Measurements from ENCODE around the gene SLC31A1. TPM values are rescaled to one million over a fixed set of nuclear protein-coding genes. Genes with fewer than 3 reads are reported as not detected.

The SLC31A1 gene
- total and polyA plus RNA-seq, 2 donors (not counting 1 experiment from before 2014, with no cell fraction given), result 1.1 to 3.2 TPM

GRCh38 chr9:113187929-113188595 is 33.3 kb upstream of the SLC31A1 start:
- Histone ChIP-seq H3K27me3 (replicated peaks in 1 of 4; ENCODE audit: control extremely low read depth in 1 of 4, control insufficient read depth in 3 of 4, insufficient read depth in 4 of 4, low read length in 3 of 4) (no peaks in the 10 kb centered on the region), H3K27ac (ENCODE audit: low read length in 2 of 2) (no peak overlapping the region), H3K4me2 (replicated peaks; ENCODE audit: low read depth, low read length, poor library complexity, severe bottlenecking) (no peak overlapping the region), H3K79me2 (ENCODE audit: control insufficient read depth, insufficient read depth, low read length) (no peaks in the 10 kb centered on the region), H4K20me1 (ENCODE audit: control insufficient read depth, insufficient read depth, low read length, poor library complexity, severe bottlenecking) (no peaks in the 10 kb centered on the region), H3K4me3 (ENCODE audit: control extremely low read depth in 1 of 5, extremely low read depth in 1 of 5, insufficient read depth in 1 of 5, low read depth in 2 of 5, low read length in 4 of 5) (peak overlapping the region in 1 of 5 experiments; percentile 3), H3K9me3 (ENCODE audit: control extremely low read depth in 1 of 3, control insufficient read depth in 2 of 3, insufficient read depth in 1 of 3, low read length in 2 of 3) (no peaks in the 10 kb centered on the region), H3K4me1 (ENCODE audit: control insufficient read depth in 2 of 2, insufficient read depth in 2 of 2, low read length in 2 of 2) (no peaks in the 10 kb centered on the region), H3K9ac (ENCODE audit: low read length) (no peak overlapping the region), H2AFZ (ENCODE audit: insufficient read depth, low read depth, low read length, poor library complexity, severe bottlenecking) (no peak overlapping the region), H3K36me3 (replicated peaks in 1 of 2; ENCODE audit: control extremely low read depth in 1 of 2, control insufficient read depth in 1 of 2, extremely low read depth in 1 of 2, insufficient read depth in 2 of 2, low read length in 1 of 2) (peaks cover 26 to 89% of the 10 kb centered on the region in 2 experiments)
- WGBS (ENCODE audit: insufficient coverage), result 98% methylated on average over 8 of the region's 9 CpGs
- H3K27ac Mint-ChIP-seq, result no peak overlapping the region
- no peak for TF ChIP-seq CTCF (IDR thresholded peaks at IDR 0.05)
- TF ChIP-seq EZH2 (IDR thresholded peaks at IDR 0.05; ENCODE audit: borderline replicate concordance, insufficient read depth, low read depth, low read length, poor library complexity, severe bottlenecking), result no peak
- H3K4me1 Mint-ChIP-seq, result no peaks in the 10 kb centered on the region
- H3K27me3 Mint-ChIP-seq, result no peaks in the 10 kb centered on the region
- no peak overlapping the region for H3K4me3 Mint-ChIP-seq
- H3K9me3 Mint-ChIP-seq (ENCODE audit: insufficient read depth), result no peaks in the 10 kb centered on the region
- intact Hi-C loops (cut with micrococcal nuclease), result no loop called here
- no peak for ATAC-seq (ENCODE audit: low read depth)
- no peak for DNase-seq
- CTCF ChIA-PET, result no interaction called here
- POLR2A ChIA-PET, result no interaction called here

- Histone ChIP-seq H3K9me3 (ENCODE audit: control extremely low read depth in 1 of 3, control insufficient read depth in 2 of 3, insufficient read depth in 1 of 3, low read length in 2 of 3) (no peaks in the 10 kb centered on the region), H3K27ac (ENCODE audit: low read length in 2 of 2) (no peak overlapping the region), H3K36me3 (replicated peaks in 1 of 2; ENCODE audit: control extremely low read depth in 1 of 2, control insufficient read depth in 1 of 2, extremely low read depth in 1 of 2, insufficient read depth in 2 of 2, low read length in 1 of 2) (peaks cover 26 to 71% of the 10 kb centered on the region in 2 experiments), H3K9ac (ENCODE audit: low read length) (no peak overlapping the region), H3K4me1 (ENCODE audit: control insufficient read depth in 2 of 2, insufficient read depth in 2 of 2, low read length in 2 of 2) (no peaks in the 10 kb centered on the region), H2AFZ (ENCODE audit: insufficient read depth, low read depth, low read length, poor library complexity, severe bottlenecking) (no peak overlapping the region), H4K20me1 (ENCODE audit: control insufficient read depth, insufficient read depth, low read length, poor library complexity, severe bottlenecking) (no peaks in the 10 kb centered on the region), H3K79me2 (ENCODE audit: control insufficient read depth, insufficient read depth, low read length) (no peaks in the 10 kb centered on the region), H3K4me2 (replicated peaks; ENCODE audit: low read depth, low read length, poor library complexity, severe bottlenecking) (no peak overlapping the region), H3K27me3 (replicated peaks in 1 of 4; ENCODE audit: control extremely low read depth in 1 of 4, control insufficient read depth in 3 of 4, insufficient read depth in 4 of 4, low read length in 3 of 4) (no peaks in the 10 kb centered on the region), H3K4me3 (ENCODE audit: control extremely low read depth in 1 of 5, extremely low read depth in 1 of 5, insufficient read depth in 1 of 5, low read depth in 2 of 5, low read length in 4 of 5) (no peak overlapping the region)
- DNase-seq, result no peak
- no peak overlapping the region for H3K4me3 Mint-ChIP-seq
- H3K4me1 Mint-ChIP-seq, result no peaks in the 10 kb centered on the region
- POLR2A ChIA-PET, result no interaction called here
- H3K9me3 Mint-ChIP-seq (ENCODE audit: insufficient read depth), result no peaks in the 10 kb centered on the region
- no peak for TF ChIP-seq EZH2 (IDR thresholded peaks at IDR 0.05; ENCODE audit: borderline replicate concordance, insufficient read depth, low read depth, low read length, poor library complexity, severe bottlenecking)
- no peak for TF ChIP-seq CTCF (IDR thresholded peaks at IDR 0.05)
- H3K27ac Mint-ChIP-seq, result no peak overlapping the region
- CTCF ChIA-PET, result no interaction called here
- intact Hi-C loops (cut with micrococcal nuclease), result no loop called here
- no CpG with 5 or more reads among the region's 2 CpGs for WGBS (ENCODE audit: insufficient coverage)
- no peaks in the 10 kb centered on the region for H3K27me3 Mint-ChIP-seq
- no peak for ATAC-seq (ENCODE audit: low read depth)
These were observed 28.9 kb upstream of the SLC31A1 start for GRCh38 chr9:113192455-113192854.

All from B cell (primary cell).